ENCODE data around the gene SLC22A23. TPM values are rescaled to one million over a fixed set of nuclear protein-coding genes. Genes with fewer than 3 reads are reported as not detected.

SLC22A23 gene
- total and polyA plus RNA-seq, 4 donors, result 4.9 to 45.4 (median 19.7) TPM

- no peak for DNase-seq (ENCODE audit: low spot score)
- H3K27me3 ChIP-seq (ENCODE audit: control insufficient read depth in 4 of 4, insufficient read depth in 4 of 4, low read length in 3 of 4), result no peaks in the 10 kb centered on the region
- H3K9me3 ChIP-seq (ENCODE audit: control insufficient read depth in 4 of 4, low read length in 3 of 4), result no peaks in the 10 kb centered on the region
- TF ChIP-seq HNF4G (IDR thresholded peaks at IDR 0.05), result no peak
- H3K4me1 ChIP-seq (ENCODE audit: control insufficient read depth in 4 of 4, insufficient read depth in 4 of 4, low read length in 3 of 4), result peaks cover 0 to 2% (median 0%) of the 10 kb centered on the region in 4 donors
- H3K36me3 ChIP-seq (ENCODE audit: control insufficient read depth in 4 of 4, insufficient read depth in 3 of 4, low read depth in 1 of 4, low read length in 3 of 4), result no peaks in the 10 kb centered on the region
- 86% methylated on average over 5 of the region's 5 CpGs for WGBS
- no peak overlapping the region for H3K9ac ChIP-seq (ENCODE audit: low read depth in 1 of 2, low read length in 2 of 2)
- H3K4me3 ChIP-seq (ENCODE audit: low read depth in 1 of 3, low read length in 3 of 3), result no peak overlapping the region
- no peak overlapping the region for H3K27ac ChIP-seq (ENCODE audit: low read depth in 1 of 2, low read length in 2 of 2)
Measured at GRCh38 chr6:3471286-3471685, 14.4 kb upstream of the SLC22A23 start.

DNA sequence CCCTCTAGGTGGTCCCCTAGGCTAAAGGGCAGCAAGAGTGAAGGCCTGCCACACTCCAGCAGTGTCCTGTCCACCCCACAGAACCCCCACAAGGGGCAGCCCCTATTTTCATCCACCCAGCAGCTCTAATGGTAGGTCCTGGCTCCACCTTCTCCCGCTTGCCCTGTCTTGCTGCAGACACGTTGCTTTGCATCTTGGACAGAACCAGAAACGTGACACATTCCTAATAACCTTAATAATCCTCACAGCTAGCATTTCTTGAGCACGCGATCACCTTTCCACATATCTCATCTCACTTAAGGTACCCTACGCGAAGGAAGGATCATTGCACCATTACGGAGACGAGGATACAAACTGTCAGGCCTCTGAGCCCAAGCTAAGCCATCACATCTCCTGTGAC lies 11.7 kb upstream of the SLC22A23 start:
- Histone ChIP-seq H3K36me3 (ENCODE audit: control insufficient read depth in 4 of 4, insufficient read depth in 3 of 4, low read depth in 1 of 4, low read length in 3 of 4) (no peaks in the 10 kb centered on the region), H3K9me3 (ENCODE audit: control insufficient read depth in 4 of 4, low read length in 3 of 4) (no peaks in the 10 kb centered on the region), H3K4me3 (ENCODE audit: low read depth in 1 of 3, low read length in 3 of 3) (no peak overlapping the region), H3K27me3 (ENCODE audit: control insufficient read depth in 4 of 4, insufficient read depth in 4 of 4, low read length in 3 of 4) (no peaks in the 10 kb centered on the region), H3K4me1 (ENCODE audit: control insufficient read depth in 4 of 4, insufficient read depth in 4 of 4, low read length in 3 of 4) (peaks cover 0 to 2% (median 0%) of the 10 kb centered on the region in 4 donors), H3K9ac (ENCODE audit: low read depth in 1 of 2, low read length in 2 of 2) (no peak overlapping the region), H3K27ac (ENCODE audit: low read depth in 1 of 2, low read length in 2 of 2) (no peak overlapping the region)
- DNase-seq (ENCODE audit: low spot score), result no peak
- 94% methylated on average over 9 of the region's 9 CpGs for WGBS
- TF ChIP-seq JUND (IDR thresholded peaks at IDR 0.05) (no peak), RXRA (IDR thresholded peaks at IDR 0.05) (no peak), CTCF (IDR thresholded peaks at IDR 0.05; ENCODE audit: low read depth, low read length, missing input control) (no peak), EGR1 (IDR thresholded peaks at IDR 0.05; ENCODE audit: low read depth in 2 of 2) (no peak), ZBTB33 (IDR thresholded peaks at IDR 0.05) (no peak)
- TF ChIP-seq, protein P1, sequence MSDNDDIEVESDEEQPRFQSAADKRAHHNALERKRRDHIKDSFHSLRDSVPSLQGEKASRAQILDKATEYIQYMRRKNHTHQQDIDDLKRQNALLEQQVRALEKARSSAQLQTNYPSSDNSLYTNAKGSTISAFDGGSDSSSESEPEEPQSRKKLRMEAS (IDR thresholded peaks at IDR 0.05), result no peak

GRCh38 chr6:3467996-3468395 lies 11.1 kb upstream of the SLC22A23 start:
- Histone ChIP-seq H3K4me1 (ENCODE audit: control insufficient read depth in 4 of 4, insufficient read depth in 4 of 4, low read length in 3 of 4) (no peaks in the 10 kb centered on the region), H3K9ac (ENCODE audit: low read depth in 1 of 2, low read length in 2 of 2) (no peak overlapping the region), H3K4me3 (ENCODE audit: low read depth in 1 of 3, low read length in 3 of 3) (no peak overlapping the region), H3K27ac (ENCODE audit: low read depth in 1 of 2, low read length in 2 of 2) (no peak overlapping the region), H3K27me3 (ENCODE audit: control insufficient read depth in 4 of 4, insufficient read depth in 4 of 4, low read length in 3 of 4) (no peaks in the 10 kb centered on the region), H3K9me3 (ENCODE audit: control insufficient read depth in 4 of 4, low read length in 3 of 4) (no peaks in the 10 kb centered on the region), H3K36me3 (ENCODE audit: control insufficient read depth in 4 of 4, insufficient read depth in 3 of 4, low read depth in 1 of 4, low read length in 3 of 4) (no peaks in the 10 kb centered on the region)
- WGBS, result 7% methylated on average over 1 of the region's 1 CpG
- no peak for DNase-seq (ENCODE audit: low spot score)
- TF ChIP-seq RXRA (IDR thresholded peaks at IDR 0.05) (no peak), TAF1 (conservative IDR thresholded peaks at IDR 0.05) (no peak), HNF4A (conservative IDR thresholded peaks at IDR 0.05) (no peak), EGR1 (IDR thresholded peaks at IDR 0.05; ENCODE audit: low read depth in 2 of 2) (no peak)
